ENCODE data around the gene TRAK1.

The TRAK1 gene

GRCh38 chr3:42118762-42119361 lies 27.7 kb downstream of the TRAK1 start:
- Histone ChIP-seq H3K4me3 (ENCODE audit: low read depth, low read length) (no peak overlapping the region), H3K27me3 (ENCODE audit: insufficient read depth, low read depth, severe bottlenecking) (no peaks in the 10 kb centered on the region), H3K9me3 (ENCODE audit: severe bottlenecking) (no peaks in the 10 kb centered on the region), H3K27ac (no peak overlapping the region), H3K36me3 (peaks cover 3% of the 10 kb centered on the region; the same call in 1 of the 2 replicates)
- TF ChIP-seq CTCF (IDR thresholded peaks at IDR 0.05; ENCODE audit: low read depth, low read length): peak; percentile 78
- DNase-seq: peak; percentile 65

GRCh38 chr3:42119561-42120355 lies 28.6 kb downstream of the TRAK1 start:
- no peak for DNase-seq
- Histone ChIP-seq H3K36me3 (peaks cover 3% of the 10 kb centered on the region; the same call in 1 of the 2 replicates), H3K27ac (no peak overlapping the region), H3K27me3 (ENCODE audit: insufficient read depth, low read depth, severe bottlenecking) (no peaks in the 10 kb centered on the region), H3K4me3 (ENCODE audit: low read depth, low read length) (no peak overlapping the region), H3K9me3 (ENCODE audit: severe bottlenecking) (no peaks in the 10 kb centered on the region)
- TF ChIP-seq CTCF (IDR thresholded peaks at IDR 0.05; ENCODE audit: low read depth, low read length): no peak

- H3K27ac ChIP-seq: no peak overlapping the region
- H3K4me3 ChIP-seq (ENCODE audit: low read depth, low read length): no peak overlapping the region
- no peaks in the 10 kb centered on the region for H3K9me3 ChIP-seq (ENCODE audit: severe bottlenecking)
- no peak for DNase-seq
- H3K27me3 ChIP-seq (ENCODE audit: insufficient read depth, low read depth, severe bottlenecking): no peaks in the 10 kb centered on the region
- TF ChIP-seq CTCF (IDR thresholded peaks at IDR 0.05; ENCODE audit: low read depth, low read length): no peak
- peaks cover 11% of the 10 kb centered on the region for H3K36me3 ChIP-seq
Measured at GRCh38 chr3:42120866-42121265, 29.7 kb downstream of the TRAK1 start.

GRCh38 chr3:42122261-42123011 lies 31.3 kb downstream of the TRAK1 start:
- no peak overlapping the region for H3K27ac ChIP-seq
- peaks cover 15% of the 10 kb centered on the region for H3K36me3 ChIP-seq
- no peaks in the 10 kb centered on the region for H3K9me3 ChIP-seq (ENCODE audit: severe bottlenecking)
- no peak for DNase-seq
- no peak for TF ChIP-seq CTCF (IDR thresholded peaks at IDR 0.05; ENCODE audit: low read depth, low read length)
- no peak overlapping the region for H3K4me3 ChIP-seq (ENCODE audit: low read depth, low read length)
- H3K27me3 ChIP-seq (ENCODE audit: insufficient read depth, low read depth, severe bottlenecking): no peaks in the 10 kb centered on the region

- H3K9me3 ChIP-seq (ENCODE audit: severe bottlenecking): no peaks in the 10 kb centered on the region
- DNase-seq: no peak
- TF ChIP-seq CTCF (IDR thresholded peaks at IDR 0.05; ENCODE audit: low read depth, low read length): no peak
- no peak overlapping the region for H3K4me3 ChIP-seq (ENCODE audit: low read depth, low read length)
- peaks cover 21% of the 10 kb centered on the region for H3K36me3 ChIP-seq
- no peak overlapping the region for H3K27ac ChIP-seq
- H3K27me3 ChIP-seq (ENCODE audit: insufficient read depth, low read depth, severe bottlenecking): no peaks in the 10 kb centered on the region
Measured at GRCh38 chr3:42123012-42123581, 31.9 kb downstream of the TRAK1 start.
